GM19043 (cell line): Measurements from ENCODE around the gene EHF.
"Not testable (repeated sequence)": the region's sequence is repeated elsewhere in the genome, so short reads cannot be mapped to it uniquely, and the experiment has no call there.

Experiments used
- ATAC-seq: cut with Tn5 transposase; IDR thresholded peaks from one replicate; pipeline ENCODE4 v1.9.1; 2021; ENCODE audit warnings: low read depth; ENCODE audit not compliant: unreplicated experiment

The EHF gene

GRCh38 chr11:34665077-34665835 lies 44.4 kb downstream of the EHF start:
- no peak for ATAC-seq

DNA sequence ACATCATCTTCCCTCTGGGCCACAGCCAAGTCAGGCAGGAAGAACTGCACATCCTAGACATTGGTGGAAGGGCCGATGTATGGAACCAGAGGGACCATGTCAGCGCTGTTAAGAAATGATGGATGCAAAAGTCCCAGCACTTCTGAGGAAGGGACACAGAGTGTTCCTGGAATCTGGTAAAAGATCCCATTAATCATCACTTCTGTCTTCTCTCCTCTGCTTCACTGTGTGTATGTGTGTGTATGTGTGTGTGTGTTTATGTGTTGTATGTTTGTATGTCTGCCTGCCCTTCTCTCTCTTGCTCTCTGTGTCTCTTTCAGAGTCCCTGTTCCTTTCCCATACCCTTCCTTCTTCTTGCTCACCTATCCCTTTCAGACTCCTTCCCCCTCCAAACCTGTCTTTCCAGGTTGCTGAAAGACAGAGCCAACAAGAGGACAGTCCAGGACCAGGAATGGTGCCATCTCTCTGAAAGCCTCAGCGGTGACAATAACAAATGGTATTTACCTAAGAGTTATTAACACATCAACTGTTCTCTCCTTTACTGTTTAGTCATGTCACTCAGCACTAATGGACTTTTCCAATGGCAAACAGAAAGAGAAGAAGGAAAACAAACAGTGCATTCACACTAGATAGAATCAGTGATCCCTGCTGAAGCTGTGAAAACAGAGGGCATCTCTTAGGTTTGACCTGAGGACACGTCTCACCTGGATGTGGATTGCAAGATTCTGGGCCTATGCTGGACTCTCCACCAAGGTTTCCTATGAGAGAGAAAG lies 47.1 kb downstream of the EHF start:
- no peak for ATAC-seq

DNA sequence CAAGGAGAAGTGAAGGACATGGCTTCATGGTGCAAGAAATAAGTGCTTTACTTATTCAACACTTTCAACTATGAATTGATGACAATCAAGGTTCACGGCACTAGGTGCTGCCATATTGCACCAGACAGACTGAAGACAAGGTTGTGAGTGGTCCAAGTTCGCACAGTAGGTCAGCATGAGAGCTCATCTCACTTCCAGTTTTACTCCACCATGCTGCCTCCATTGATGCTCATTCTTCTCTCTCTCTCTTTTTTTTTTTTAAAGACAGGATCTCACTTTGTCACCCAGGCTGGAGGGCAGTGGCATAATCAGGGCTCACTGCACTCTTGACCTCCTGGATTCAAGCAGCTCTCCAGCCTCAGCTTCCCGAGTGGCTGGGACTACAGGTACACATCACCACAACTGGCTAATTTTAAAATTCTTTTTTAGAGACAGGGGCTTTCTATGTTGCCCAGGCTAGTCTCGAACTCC lies 47.7 kb downstream of the EHF start:
- ATAC-seq: no peak

- ATAC-seq: no peak
Measured at GRCh38 chr11:34669458-34669857, 48.6 kb downstream of the EHF start.

DNA sequence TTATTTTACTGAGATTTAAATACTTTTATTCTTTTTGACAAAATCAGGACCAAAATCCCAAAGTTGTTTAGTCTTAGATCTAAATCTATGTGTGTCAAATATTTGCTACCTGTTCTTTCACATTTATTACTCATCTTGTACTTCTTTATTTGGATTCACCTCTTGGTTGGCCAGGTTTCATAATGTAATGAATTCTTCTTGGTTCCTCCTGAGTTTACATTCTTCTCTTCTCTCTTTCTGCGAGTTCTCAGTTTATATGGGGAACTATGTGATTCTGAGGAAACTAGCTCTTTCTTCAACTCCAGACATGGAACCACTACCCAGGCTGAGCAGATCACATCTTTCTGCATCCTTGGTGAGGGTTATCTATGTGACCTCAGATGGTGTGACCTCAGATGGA lies 50.2 kb downstream of the EHF start:
- no peak for ATAC-seq

GRCh38 chr11:34671946-34672345 lies 51.1 kb downstream of the EHF start:
- ATAC-seq: no peak

GRCh38 chr11:34674038-34674437 lies 53.1 kb downstream of the EHF start:
- no peak for ATAC-seq

DNA sequence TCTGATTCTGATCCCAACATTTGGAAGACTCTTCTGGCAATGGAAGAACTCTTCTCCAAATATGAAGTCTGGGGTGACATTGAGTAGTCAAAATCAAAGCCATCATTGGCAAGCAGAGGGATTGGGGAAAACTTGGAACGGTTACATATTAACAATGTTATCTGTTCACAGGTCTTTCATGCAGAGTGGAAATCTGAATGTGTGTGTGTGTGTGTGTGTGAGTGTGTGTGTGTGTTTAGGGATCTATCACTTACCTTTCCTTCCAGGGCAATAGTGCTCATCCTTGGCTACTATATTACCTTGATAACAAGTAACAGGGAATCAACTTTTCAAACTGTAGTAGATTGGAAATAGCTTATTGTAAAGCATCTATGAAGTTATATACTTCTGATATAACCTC lies 55.3 kb downstream of the EHF start:
- no peak for ATAC-seq

GRCh38 chr11:34679681-34680080 lies 58.8 kb downstream of the EHF start:
- ATAC-seq: no peak

GRCh38 chr11:34680206-34680605 lies 59.3 kb downstream of the EHF start:
- no peak for ATAC-seq

- ATAC-seq: no peak
Measured at GRCh38 chr11:34680918-34681586, 60.2 kb downstream of the EHF start.

DNA sequence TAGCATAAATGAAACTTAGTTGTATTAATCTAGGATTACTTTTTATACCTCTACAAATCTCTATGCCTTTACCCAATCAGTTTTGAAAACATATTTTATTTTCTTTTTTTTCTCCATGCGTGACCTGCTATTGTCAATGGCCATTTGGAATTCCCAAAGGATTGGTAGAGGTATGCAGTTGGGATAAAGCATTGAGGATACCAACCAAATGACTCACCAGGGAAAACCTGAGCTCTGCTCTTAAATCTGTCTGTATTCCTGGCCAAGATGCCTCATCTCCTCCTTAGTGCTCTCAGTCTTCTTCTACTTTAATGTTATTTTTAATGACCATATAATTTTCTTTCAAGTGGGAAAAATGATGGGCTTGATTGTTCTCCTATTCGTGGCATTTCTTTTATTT lies 61.9 kb downstream of the EHF start:
- no peak for ATAC-seq

DNA sequence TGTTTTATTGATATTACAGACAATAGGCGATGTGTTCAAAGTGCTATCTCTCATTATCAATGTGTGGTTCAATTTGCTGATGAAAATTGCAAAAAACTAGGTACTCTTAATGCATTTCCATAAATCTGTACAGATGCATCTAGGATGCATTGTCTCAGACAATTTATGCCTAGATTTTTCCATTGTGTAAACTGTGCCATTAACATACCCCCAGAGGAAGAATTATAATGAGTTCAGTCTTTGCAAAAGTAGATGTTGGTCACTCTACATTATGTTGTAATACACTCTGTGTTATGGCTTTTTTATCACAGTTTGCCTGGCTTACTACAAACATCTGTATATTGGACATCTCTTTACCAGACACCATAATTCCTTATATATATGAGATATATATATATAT lies 62.5 kb downstream of the EHF start:
- no peak for ATAC-seq

DNA sequence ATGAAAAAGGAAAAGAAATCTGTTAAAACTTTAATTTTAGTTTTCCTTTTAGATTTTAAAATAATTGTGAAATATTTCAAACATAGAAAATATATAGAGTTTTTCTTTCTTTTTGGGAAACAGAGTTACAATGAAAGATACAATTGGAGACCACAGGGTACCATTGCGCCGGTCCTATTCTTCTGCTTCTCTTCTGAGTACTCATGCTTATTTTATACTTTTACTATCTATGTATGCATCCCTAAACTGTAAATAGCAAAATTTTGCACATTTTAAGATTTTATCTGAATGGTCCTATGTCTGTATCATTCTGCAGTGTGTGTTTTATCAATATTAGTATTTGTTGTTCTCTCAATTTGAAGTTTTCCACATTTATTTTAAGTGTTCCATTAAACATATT lies 65.0 kb downstream of the EHF start:
- ATAC-seq: no peak

GRCh38 chr11:34692299-34692698 lies 71.4 kb downstream of the EHF start:
- ATAC-seq: not testable (repeated sequence)

DNA sequence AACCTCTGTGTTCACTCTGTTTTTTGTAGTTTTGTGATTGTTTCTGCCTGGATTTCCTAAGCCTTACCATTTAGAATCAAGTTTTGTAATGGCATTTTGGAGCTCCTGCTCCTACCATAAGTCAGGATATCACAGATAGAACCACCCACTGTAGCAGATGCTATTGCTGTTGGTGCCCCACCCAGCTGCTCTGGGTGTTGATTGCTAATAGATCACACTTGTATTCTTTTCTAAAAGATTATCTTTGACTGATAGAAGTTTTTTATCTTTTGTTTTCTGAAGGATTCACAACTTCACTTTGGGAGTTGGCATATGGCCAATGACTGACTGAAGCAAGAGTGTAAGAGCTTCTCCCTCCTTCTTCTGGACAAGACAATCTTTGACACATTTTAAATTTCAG lies 76.0 kb downstream of the EHF start:
- ATAC-seq: no peak

GRCh38 chr11:34706709-34707461 lies 86.0 kb downstream of the EHF start:
- ATAC-seq: no peak

DNA sequence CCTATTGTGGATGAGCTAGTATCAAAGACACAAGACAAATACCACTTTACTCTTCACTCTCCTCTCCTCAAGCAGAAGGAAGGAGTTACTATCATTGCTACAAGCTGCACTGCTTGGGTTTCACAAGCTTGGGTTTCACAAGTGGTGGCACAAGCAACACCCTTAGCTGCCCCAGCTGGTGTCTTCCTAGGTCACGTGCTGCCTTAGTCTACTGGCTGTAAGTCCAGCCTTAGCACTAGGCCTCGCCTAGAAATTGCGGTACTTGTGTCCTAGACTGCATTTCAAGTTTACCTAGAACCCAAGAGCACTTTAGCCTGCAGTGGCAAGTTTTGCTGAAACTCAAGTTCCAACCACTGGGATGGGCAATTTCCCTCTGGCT lies 86.6 kb downstream of the EHF start:
- ATAC-seq: no peak
